ENCODE results near the gene ERC1. TPM values are rescaled to one million over a fixed set of nuclear protein-coding genes. Genes with fewer than 3 reads are reported as not detected.

Gene ERC1
- total and polyA plus RNA-seq, 8 donors: 34.9 to 64.9 (median 40.8) TPM

GRCh38 chr12:1220127-1221092, 229.4 kb downstream of the ERC1 start:
- peak; percentile 61 for ATAC-seq
- no peaks in the 10 kb centered on the region for H3K9me3 ChIP-seq
- peak in 1 of 4 donors; percentile 37 for DNase-seq
- peak overlapping the region in 1 of 2 donors; percentile 30 for H3K27ac ChIP-seq
- H3K4me3 ChIP-seq: no peak overlapping the region
- H3K4me1 ChIP-seq: peaks cover 17 to 32% of the 10 kb centered on the region in 2 donors
- TF ChIP-seq, protein P1, sequence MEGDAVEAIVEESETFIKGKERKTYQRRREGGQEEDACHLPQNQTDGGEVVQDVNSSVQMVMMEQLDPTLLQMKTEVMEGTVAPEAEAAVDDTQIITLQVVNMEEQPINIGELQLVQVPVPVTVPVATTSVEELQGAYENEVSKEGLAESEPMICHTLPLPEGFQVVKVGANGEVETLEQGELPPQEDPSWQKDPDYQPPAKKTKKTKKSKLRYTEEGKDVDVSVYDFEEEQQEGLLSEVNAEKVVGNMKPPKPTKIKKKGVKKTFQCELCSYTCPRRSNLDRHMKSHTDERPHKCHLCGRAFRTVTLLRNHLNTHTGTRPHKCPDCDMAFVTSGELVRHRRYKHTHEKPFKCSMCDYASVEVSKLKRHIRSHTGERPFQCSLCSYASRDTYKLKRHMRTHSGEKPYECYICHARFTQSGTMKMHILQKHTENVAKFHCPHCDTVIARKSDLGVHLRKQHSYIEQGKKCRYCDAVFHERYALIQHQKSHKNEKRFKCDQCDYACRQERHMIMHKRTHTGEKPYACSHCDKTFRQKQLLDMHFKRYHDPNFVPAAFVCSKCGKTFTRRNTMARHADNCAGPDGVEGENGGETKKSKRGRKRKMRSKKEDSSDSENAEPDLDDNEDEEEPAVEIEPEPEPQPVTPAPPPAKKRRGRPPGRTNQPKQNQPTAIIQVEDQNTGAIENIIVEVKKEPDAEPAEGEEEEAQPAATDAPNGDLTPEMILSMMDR (IDR thresholded peaks at IDR 0.05): no peak
- no peaks in the 10 kb centered on the region for H3K36me3 ChIP-seq
- no peaks in the 10 kb centered on the region for H3K27me3 ChIP-seq
- intact Hi-C loops (cut with DNase I): no loop called here

GRCh38 chr12:1222858-1223639, 232.0 kb downstream of the ERC1 start:
- TF ChIP-seq, protein P1 (IDR thresholded peaks at IDR 0.05): no peak
- Histone ChIP-seq H3K27ac (no peak overlapping the region), H3K9me3 (no peaks in the 10 kb centered on the region), H3K36me3 (no peaks in the 10 kb centered on the region), H3K4me3 (no peak overlapping the region), H3K4me1 (peaks cover 9 to 22% of the 10 kb centered on the region in 2 donors), H3K27me3 (no peaks in the 10 kb centered on the region)
- intact Hi-C loops (cut with DNase I): no loop called here
- DNase-seq (no peak), ATAC-seq (no peak)

DNA sequence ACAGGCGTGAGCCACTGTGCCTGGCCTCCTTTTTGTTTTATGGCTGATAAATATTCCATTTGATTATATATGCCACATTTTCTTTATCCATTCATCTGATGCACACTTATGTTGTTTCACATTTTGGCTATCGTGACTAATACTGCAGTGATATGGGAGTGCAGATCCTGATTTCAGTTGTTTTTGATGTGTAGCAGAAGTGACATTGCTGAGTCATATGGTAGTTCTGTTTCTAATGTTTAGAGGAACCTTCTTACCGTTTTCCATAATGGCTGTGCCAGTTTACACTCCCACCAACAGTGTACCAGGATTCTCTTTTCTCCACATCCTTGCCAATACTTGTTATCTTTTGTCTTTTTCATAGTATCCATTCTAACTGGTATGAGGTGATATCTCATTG, 235.9 kb downstream of the ERC1 start:
- Histone ChIP-seq H3K4me3 (no peak overlapping the region), H3K4me1 (no peaks in the 10 kb centered on the region), H3K9me3 (no peaks in the 10 kb centered on the region), H3K27ac (no peak overlapping the region), H3K36me3 (no peaks in the 10 kb centered on the region), H3K27me3 (no peaks in the 10 kb centered on the region)
- intact Hi-C loops (cut with DNase I): no loop called here
- DNase-seq (no peak), ATAC-seq (no peak)
- TF ChIP-seq, protein P1 (IDR thresholded peaks at IDR 0.05): no peak

- no peak overlapping the region for H3K4me3 ChIP-seq
- no peak for DNase-seq
- H3K27me3 ChIP-seq: no peaks in the 10 kb centered on the region
- H3K9me3 ChIP-seq: no peaks in the 10 kb centered on the region
- TF ChIP-seq, protein P1 (IDR thresholded peaks at IDR 0.05): no peak
- H3K36me3 ChIP-seq: peaks cover 0 to 10% of the 10 kb centered on the region in 2 donors
- no peak for ATAC-seq
- no peak overlapping the region for H3K27ac ChIP-seq
- no peaks in the 10 kb centered on the region for H3K4me1 ChIP-seq
- intact Hi-C loops (cut with DNase I): no loop called here
Measured at GRCh38 chr12:1234073-1234472, 243.1 kb downstream of the ERC1 start.

DNA sequence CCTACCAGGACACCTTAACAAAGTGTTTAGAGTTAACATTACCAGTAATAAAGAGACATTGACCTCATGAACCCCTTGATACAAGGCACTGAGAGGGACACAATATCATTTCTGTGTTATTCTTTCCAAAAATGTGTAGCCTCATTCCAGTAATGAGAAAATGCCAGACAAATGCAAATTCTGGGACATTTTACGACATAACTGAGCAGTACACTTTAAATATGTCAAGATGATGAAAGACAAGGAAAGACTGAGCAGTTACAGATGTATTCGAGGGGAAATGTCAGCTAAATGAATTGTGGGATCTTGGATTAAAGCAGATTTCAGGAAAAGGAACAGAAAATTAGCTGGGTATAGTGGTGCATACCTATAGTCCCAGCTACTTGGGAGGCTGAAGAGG, 255.6 kb downstream of the ERC1 start:
- ATAC-seq (no peak), DNase-seq (no peak)
- Histone ChIP-seq H3K27ac (no peak overlapping the region), H3K4me1 (no peaks in the 10 kb centered on the region), H3K4me3 (no peak overlapping the region), H3K27me3 (no peaks in the 10 kb centered on the region), H3K36me3 (no peaks in the 10 kb centered on the region), H3K9me3 (no peaks in the 10 kb centered on the region)
- intact Hi-C loops (cut with DNase I): no loop called here
- TF ChIP-seq, protein P1 (IDR thresholded peaks at IDR 0.05): no peak
